Epithelial cell of proximal tubule (primary cell): ENCODE results near the gene GLIS2. TPM values are rescaled to one million over a fixed set of nuclear protein-coding genes. Genes with fewer than 3 reads are reported as not detected.

Experiments
- DNase-seq: peaks from one replicate; pipeline ENCODE4 v3.0.0-alpha.2; 2011; ENCODE audit warnings: low read depth
- H3K4me3 ChIP-seq: 2 replicates; pipeline ENCODE4 v1.5.1; 2011; ENCODE audit warnings: low read depth, mild to moderate bottlenecking, low read length
- CTCF ChIP-seq: conservative IDR thresholded peaks from 2 replicates; pipeline ENCODE4 v1.5.1; 2012; ENCODE audit warnings: low read depth, mild to moderate bottlenecking, low read length
- total RNA-seq: library from RNA; depleted of rRNA; stranded (reverse); fragments of >200 nt; gene quantifications from 2 replicates; pipeline ENCODE4 v1.2.3, GENCODE V29; 2015

GLIS2 gene
- total RNA-seq, 1 donor from 2014 or later: 4.6 TPM

GRCh38 chr16:4376893-4377572, 61.2 kb downstream of the GLIS2 start:
- no peak for DNase-seq
- H3K4me3 ChIP-seq: no peak overlapping the region
- TF ChIP-seq CTCF: no peak

- peak; percentile 30 for TF ChIP-seq CTCF
- H3K4me3 ChIP-seq: no peak overlapping the region
Measured at GRCh38 chr16:4377573-4378154, 61.8 kb downstream of the GLIS2 start.

GRCh38 chr16:4378161-4378666, 62.3 kb downstream of the GLIS2 start:
- no peak for DNase-seq
- no peak for TF ChIP-seq CTCF
- no peak overlapping the region for H3K4me3 ChIP-seq

More at GRCh38 chr16:4377573-4378154, 61.8 kb downstream of the GLIS2 start:
- DNase-seq: no peak

- TF ChIP-seq CTCF: no peak
- DNase-seq: no peak
- no peak overlapping the region for H3K4me3 ChIP-seq
Measured at GRCh38 chr16:4378999-4379690, 63.3 kb downstream of the GLIS2 start.

- no peak for TF ChIP-seq CTCF
- DNase-seq: no peak
- no peak overlapping the region for H3K4me3 ChIP-seq
Measured at GRCh38 chr16:4380119-4381063, 64.5 kb downstream of the GLIS2 start.
